IPS DF 6.9 (cell line): Measurements from ENCODE around the gene MT1M.
"Not testable (repeated sequence)": the region's sequence is repeated elsewhere in the genome, so short reads cannot be mapped to it uniquely, and the experiment has no call there.

Source experiments
- DNase-seq: peaks from one replicate; pipeline ENCODE4 v3.0.0-alpha.2; 2013; ENCODE audit warnings: low read depth, low spot score
- H3K27ac ChIP-seq: one replicate; pipeline ENCODE4 v1.5.1; 2013; ENCODE audit warnings: low read length, control low read depth
- H3K27me3 ChIP-seq: 2 replicates; pipeline ENCODE4 v1.6.1; 2013; ENCODE audit warnings: mild to moderate bottlenecking, low read length; ENCODE audit not compliant: control insufficient read depth, insufficient read depth
- H3K36me3 ChIP-seq: 2 replicates; pipeline ENCODE4 v1.6.1; 2013; ENCODE audit warnings: low read length; ENCODE audit not compliant: control insufficient read depth, insufficient read depth
- H3K4me1 ChIP-seq: 2 replicates; pipeline ENCODE4 v1.6.1; 2013; ENCODE audit warnings: low read length; ENCODE audit not compliant: control insufficient read depth, insufficient read depth
- H3K4me3 ChIP-seq: 2 replicates; pipeline ENCODE4 v1.5.1; 2013; ENCODE audit warnings: mild to moderate bottlenecking, low read length
- H3K9me3 ChIP-seq: 2 replicates; pipeline ENCODE4 v1.6.1; 2013; ENCODE audit warnings: low read length, inconsistent platforms; ENCODE audit not compliant: control insufficient read depth, insufficient read depth
- WGBS: extraction: QIAGEN DNeasy Blood & Tissue Kit; methylation state at CpG from one replicate; pipeline ENCODE4 v1.1.7; 2013; ENCODE audit warnings: mixed read lengths, missing lambda C conversion rate; ENCODE audit not compliant: insufficient read length, insufficient coverage; 5-methylcytosine and 5-hydroxymethylcytosine counted together

The MT1M gene

GRCh38 chr16:56667581-56668571, 35.4 kb downstream of the MT1M start, which contains the start of gene MT1G:
TSS of gene MT1G (minus strand) at chr16:56668065. CDS start at chr16:56667993, 72 bp downstream.
- WGBS = no CpG with 5 or more reads among the region's 46 CpGs
- Histone ChIP-seq H3K4me1 (peaks cover 3% of the 10 kb centered on the region), H3K27me3 (peaks cover 87% of the 10 kb centered on the region), H3K36me3 (no peaks in the 10 kb centered on the region), H3K4me3 (peak within 1 kb of the TSS; percentile 19; the same call in 1 of the 2 replicates), H3K27ac (no peak within 1 kb of the TSS), H3K9me3 (no peaks in the 10 kb centered on the region)
- no peak for DNase-seq

GRCh38 chr16:56669005-56669839, 36.8 kb downstream of the MT1M start, which contains the start of gene MT1H:
TSS of gene MT1H (plus strand) at chr16:56669814. CDS start at chr16:56669885, 71 bp downstream.
- Histone ChIP-seq H3K36me3 (no peaks in the 10 kb centered on the region), H3K4me1 (peaks cover 2% of the 10 kb centered on the region; the same call in 1 of the 2 replicates), H3K27ac (no peak within 1 kb of the TSS), H3K27me3 (peaks cover 74% of the 10 kb centered on the region), H3K9me3 (no peaks in the 10 kb centered on the region), H3K4me3 (peak within 1 kb of the TSS; percentile 5; the same call in 1 of the 2 replicates)
- DNase-seq = no peak
- WGBS = no CpG with 5 or more reads among the region's 38 CpGs

GRCh38 chr16:56669840-56670619, 37.6 kb downstream of the MT1M start:
- no CpG with 5 or more reads among the region's 19 CpGs for WGBS
- Histone ChIP-seq H3K4me3 (peak overlapping the region; percentile 5; the same call in 1 of the 2 replicates), H3K36me3 (no peaks in the 10 kb centered on the region), H3K9me3 (no peaks in the 10 kb centered on the region), H3K27me3 (peaks cover 66% of the 10 kb centered on the region), H3K4me1 (peaks cover 2% of the 10 kb centered on the region; the same call in 1 of the 2 replicates), H3K27ac (no peak overlapping the region)
- no peak for DNase-seq

GRCh38 chr16:56670620-56670934, 38.1 kb downstream of the MT1M start:
- no peaks in the 10 kb centered on the region for H3K9me3 ChIP-seq
- WGBS = no CpG with 5 or more reads among the region's 2 CpGs
- peaks cover 2% of the 10 kb centered on the region; the same call in 1 of the 2 replicates for H3K4me1 ChIP-seq
- no peak for DNase-seq
- no peak overlapping the region for H3K27ac ChIP-seq
- H3K4me3 ChIP-seq = no peak overlapping the region
- H3K27me3 ChIP-seq = peaks cover 61% of the 10 kb centered on the region
- H3K36me3 ChIP-seq = no peaks in the 10 kb centered on the region

GRCh38 chr16:56671691-56672090, 39.2 kb downstream of the MT1M start:
- H3K4me1 ChIP-seq, H3K4me3 ChIP-seq, H3K36me3 ChIP-seq, DNase-seq, H3K9me3 ChIP-seq, H3K27ac ChIP-seq: not testable (repeated sequence)
- no CpG with 5 or more reads among the region's 2 CpGs for WGBS
- H3K27me3 ChIP-seq = peaks cover 51% of the 10 kb centered on the region

GRCh38 chr16:56672171-56672570, 39.7 kb downstream of the MT1M start:
- WGBS = no CpG with 5 or more reads among the region's 3 CpGs
- not testable (repeated sequence) for H3K4me1 ChIP-seq, H3K4me3 ChIP-seq, H3K36me3 ChIP-seq, H3K27ac ChIP-seq, DNase-seq, H3K9me3 ChIP-seq
- peaks cover 46% of the 10 kb centered on the region for H3K27me3 ChIP-seq

- Histone ChIP-seq H3K9me3 (no peaks in the 10 kb centered on the region), H3K4me1 (peaks cover 2% of the 10 kb centered on the region; the same call in 1 of the 2 replicates), H3K36me3 (no peaks in the 10 kb centered on the region), H3K27me3 (peaks cover 38% of the 10 kb centered on the region), H3K4me3 (no peak overlapping the region), H3K27ac (no peak overlapping the region)
- no CpG with 5 or more reads among the region's 11 CpGs for WGBS
- DNase-seq = no peak
Observed at GRCh38 chr16:56672761-56673536, 40.5 kb downstream of the MT1M start.

- no peak overlapping the region for H3K27ac ChIP-seq
- no peaks in the 10 kb centered on the region for H3K9me3 ChIP-seq
- WGBS = no CpG with 5 or more reads among the region's 12 CpGs
- H3K4me1 ChIP-seq = peaks cover 2% of the 10 kb centered on the region; the same call in 1 of the 2 replicates
- peaks cover 29% of the 10 kb centered on the region for H3K27me3 ChIP-seq
- no peak for DNase-seq
- H3K4me3 ChIP-seq = no peak overlapping the region
- no peaks in the 10 kb centered on the region for H3K36me3 ChIP-seq
Observed at GRCh38 chr16:56673921-56674320, 41.5 kb downstream of the MT1M start.

- not testable (repeated sequence) for H3K4me1 ChIP-seq, H3K9me3 ChIP-seq, DNase-seq, H3K4me3 ChIP-seq, H3K27ac ChIP-seq, H3K36me3 ChIP-seq
- H3K27me3 ChIP-seq = peaks cover 22% of the 10 kb centered on the region
- WGBS = no CpG with 5 or more reads among the region's 6 CpGs
Observed at GRCh38 chr16:56674570-56674969, 42.1 kb downstream of the MT1M start.
